Immature natural killer cell (primary cell): ENCODE measurements around the gene ADAMTS3. TPM values are rescaled to one million over a fixed set of nuclear protein-coding genes. Genes with fewer than 3 reads are reported as not detected.

Source experiments
- DNase-seq, 3 donors: peaks; one replicate each; pipeline ENCODE4 v3.0.0; 2022; ENCODE audit warnings: mixed read lengths in 1 of 3
- H3K27ac Mint-ChIP-seq, 6 donors: one replicate each; pipeline ENCODE4 v1.8.0; 2020; ENCODE audit warnings: mixed read lengths in 6 of 6, mild to moderate bottlenecking in 5 of 6, inconsistent platforms in 4 of 6, moderate library complexity in 3 of 6
- H3K27me3 Mint-ChIP-seq, 3 donors: one replicate each; pipeline ENCODE4 v1.8.0; 2020 to 2021; ENCODE audit warnings: low read depth in 3 of 3, mild to moderate bottlenecking in 3 of 3, mixed read lengths in 3 of 3, moderate library complexity in 3 of 3, inconsistent platforms in 1 of 3
- H3K36me3 Mint-ChIP-seq, 3 donors: one replicate each; pipeline ENCODE4 v1.8.0; 2020; ENCODE audit warnings: mixed read lengths in 3 of 3, inconsistent platforms in 2 of 3, mild to moderate bottlenecking in 2 of 3
- H3K4me1 Mint-ChIP-seq, 2 donors: one replicate each; pipeline ENCODE4 v1.8.0; 2020; ENCODE audit warnings: inconsistent platforms in 2 of 2, mild to moderate bottlenecking in 2 of 2, mixed read lengths in 2 of 2, moderate library complexity in 1 of 2
- H3K4me3 Mint-ChIP-seq, 5 donors: one replicate each; pipeline ENCODE4 v1.8.0; 2020; ENCODE audit warnings: mild to moderate bottlenecking in 5 of 5, mixed read lengths in 5 of 5, inconsistent platforms in 3 of 5, moderate library complexity in 3 of 5
- H3K9me3 Mint-ChIP-seq, 6 donors: one replicate each; pipeline ENCODE4 v1.8.0; 2020; ENCODE audit warnings: mild to moderate bottlenecking in 6 of 6, mixed read lengths in 6 of 6, inconsistent platforms in 4 of 6, moderate library complexity in 3 of 6
- polyA plus RNA-seq, 3 donors: library from polyadenylated mRNA; unstranded; fragments of 300-500 nt; fragmentation: Illumina TruSeq; gene quantifications; one replicate each; pipeline ENCODE4 v1.2.3, GENCODE V29; 2021

Gene ADAMTS3
- polyA plus RNA-seq, 3 donors from 2014 or later: not detected

GRCh38 chr4:72290737-72291136 is 278.3 kb downstream of the ADAMTS3 start:
- H3K4me3 Mint-ChIP-seq: no peak overlapping the region
- peaks cover 0 to under 1% of the 10 kb centered on the region in 2 donors for H3K4me1 Mint-ChIP-seq
- no peak overlapping the region for H3K27ac Mint-ChIP-seq
- peaks cover 2 to 9% (median 3%) of the 10 kb centered on the region in 3 donors for H3K27me3 Mint-ChIP-seq
- no peaks in the 10 kb centered on the region for H3K9me3 Mint-ChIP-seq
- H3K36me3 Mint-ChIP-seq: no peaks in the 10 kb centered on the region
- DNase-seq: no peak

DNA sequence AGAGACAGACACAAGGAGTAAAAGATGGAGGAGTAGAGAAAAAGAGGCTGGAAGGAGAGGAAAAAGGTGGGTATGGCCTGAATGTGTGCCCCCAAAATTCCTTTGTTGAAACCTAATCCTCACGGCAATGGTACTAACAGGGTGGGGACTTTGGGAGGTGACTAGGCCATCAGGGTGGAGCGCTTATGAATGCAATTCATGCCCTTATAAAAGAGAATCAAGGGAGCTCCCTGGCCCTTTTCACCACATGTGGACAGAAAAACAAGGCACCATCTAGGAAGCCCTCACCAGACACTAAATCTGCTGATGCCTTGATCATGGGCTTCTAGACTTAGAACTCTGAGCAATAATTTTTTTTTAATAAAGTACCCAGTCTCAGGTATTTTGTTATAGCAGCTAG is 282.1 kb downstream of the ADAMTS3 start:
- H3K36me3 Mint-ChIP-seq: no peaks in the 10 kb centered on the region
- DNase-seq: no peak
- H3K27me3 Mint-ChIP-seq: peaks cover 1 to 8% (median 2%) of the 10 kb centered on the region in 3 donors
- H3K27ac Mint-ChIP-seq: no peak overlapping the region
- no peak overlapping the region for H3K4me3 Mint-ChIP-seq
- H3K9me3 Mint-ChIP-seq: no peaks in the 10 kb centered on the region
- no peaks in the 10 kb centered on the region for H3K4me1 Mint-ChIP-seq

DNA sequence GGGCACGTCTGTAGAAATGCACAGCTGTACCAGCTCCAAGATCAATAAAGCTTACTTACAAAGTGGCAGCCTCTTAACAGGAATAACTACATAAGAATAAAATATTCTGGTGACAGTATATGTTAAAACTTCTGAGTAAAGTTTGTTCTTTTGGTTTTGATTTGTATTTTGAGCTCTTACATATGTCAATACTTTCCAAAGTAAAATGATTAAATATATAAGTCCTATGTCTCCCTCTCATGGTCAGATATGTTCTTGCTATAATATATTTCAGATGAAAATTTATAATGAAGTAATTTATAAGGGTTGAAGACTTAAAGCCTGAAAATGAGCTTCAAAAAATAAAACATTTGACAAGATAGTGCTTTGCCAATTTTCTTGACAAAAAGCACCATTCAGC is 282.8 kb downstream of the ADAMTS3 start:
- Mint-ChIP-seq H3K9me3 (no peaks in the 10 kb centered on the region), H3K4me3 (no peak overlapping the region), H3K27ac (no peak overlapping the region), H3K36me3 (no peaks in the 10 kb centered on the region), H3K4me1 (no peaks in the 10 kb centered on the region), H3K27me3 (peaks cover 1 to 8% (median 2%) of the 10 kb centered on the region in 3 donors)
- no peak for DNase-seq

DNA sequence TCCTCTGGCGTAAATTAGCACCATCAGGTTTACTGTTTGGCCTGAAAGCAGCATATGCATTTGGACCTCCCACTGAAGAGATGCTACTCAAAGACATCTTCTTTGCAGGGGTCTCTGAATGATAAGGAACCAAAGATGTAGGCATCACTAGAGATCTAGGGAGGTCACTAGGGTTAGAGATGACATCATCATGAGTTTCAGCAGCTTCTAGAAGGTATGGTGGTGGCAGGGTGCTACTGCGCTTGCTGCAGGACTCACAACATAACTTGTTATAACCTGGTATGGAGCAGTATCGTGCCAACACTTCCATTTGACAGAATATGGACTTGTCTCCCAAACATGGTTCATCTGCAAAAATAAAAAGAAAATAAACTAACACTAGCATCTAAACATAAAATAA is 285.7 kb downstream of the ADAMTS3 start:
- H3K27ac Mint-ChIP-seq: no peak overlapping the region
- no peaks in the 10 kb centered on the region for H3K36me3 Mint-ChIP-seq
- no peak for DNase-seq
- peaks cover 1 to 4% (median 2%) of the 10 kb centered on the region in 3 donors for H3K27me3 Mint-ChIP-seq
- no peaks in the 10 kb centered on the region for H3K9me3 Mint-ChIP-seq
- H3K4me1 Mint-ChIP-seq: no peaks in the 10 kb centered on the region
- no peak overlapping the region for H3K4me3 Mint-ChIP-seq

DNA sequence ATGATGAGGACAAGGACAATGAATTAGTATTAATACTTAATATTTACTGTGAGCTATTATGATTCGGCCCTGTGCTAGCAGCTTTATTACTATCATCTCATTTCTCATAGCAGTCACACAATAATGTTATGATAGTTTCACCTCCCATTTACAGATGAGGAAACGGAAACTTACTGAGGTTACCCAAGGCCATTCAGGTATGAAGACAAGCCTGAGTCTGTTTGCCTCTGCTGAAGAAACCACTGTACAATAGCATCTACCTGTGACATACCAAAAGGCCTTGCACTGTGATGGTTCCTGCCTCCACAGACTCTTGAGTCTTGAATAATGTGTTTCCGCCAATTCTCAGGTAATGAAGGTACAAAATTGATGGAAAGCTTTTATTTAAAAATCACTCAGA is 288.8 kb downstream of the ADAMTS3 start:
- H3K4me1 Mint-ChIP-seq: no peaks in the 10 kb centered on the region
- no peak for DNase-seq
- peaks cover 0 to 4% (median 2%) of the 10 kb centered on the region in 3 donors for H3K27me3 Mint-ChIP-seq
- H3K36me3 Mint-ChIP-seq: no peaks in the 10 kb centered on the region
- H3K27ac Mint-ChIP-seq: no peak overlapping the region
- peaks cover 0 to 3% (median 0%) of the 10 kb centered on the region in 6 donors for H3K9me3 Mint-ChIP-seq
- no peak overlapping the region for H3K4me3 Mint-ChIP-seq

- DNase-seq: no peak
- peaks cover 0 to 13% (median 1%) of the 10 kb centered on the region in 6 donors for H3K9me3 Mint-ChIP-seq
- H3K4me1 Mint-ChIP-seq: no peaks in the 10 kb centered on the region
- H3K27me3 Mint-ChIP-seq: peaks cover 0 to 5% (median 2%) of the 10 kb centered on the region in 3 donors
- H3K27ac Mint-ChIP-seq: no peak overlapping the region
- H3K36me3 Mint-ChIP-seq: no peaks in the 10 kb centered on the region
- no peak overlapping the region for H3K4me3 Mint-ChIP-seq
Observed at GRCh38 chr4:72275381-72275780, 293.6 kb downstream of the ADAMTS3 start.

DNA sequence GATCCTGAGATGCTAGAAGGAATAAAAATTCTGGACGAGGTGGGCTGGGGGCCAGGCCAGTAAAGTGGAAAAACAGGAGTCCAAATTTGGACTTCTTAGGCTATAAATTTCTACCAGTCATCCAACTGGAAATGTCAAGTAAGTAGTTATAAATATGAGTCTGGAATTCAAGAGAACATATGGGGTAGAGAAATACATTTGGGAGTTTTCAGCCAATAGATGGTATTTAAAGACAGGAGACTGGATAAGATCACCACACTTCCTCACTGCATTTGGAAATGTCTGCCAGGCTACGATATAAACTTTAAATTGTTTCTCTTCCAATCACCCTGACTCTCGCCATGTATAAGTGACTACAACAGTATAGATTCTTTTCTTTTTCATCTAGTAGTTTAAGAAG is 294.8 kb downstream of the ADAMTS3 start:
- DNase-seq: no peak
- H3K36me3 Mint-ChIP-seq: no peaks in the 10 kb centered on the region
- H3K9me3 Mint-ChIP-seq: peaks cover 0 to 13% (median 1%) of the 10 kb centered on the region in 6 donors
- H3K4me3 Mint-ChIP-seq: no peak overlapping the region
- H3K27me3 Mint-ChIP-seq: peaks cover 0 to 7% (median 2%) of the 10 kb centered on the region in 3 donors
- H3K4me1 Mint-ChIP-seq: no peaks in the 10 kb centered on the region
- H3K27ac Mint-ChIP-seq: no peak overlapping the region

DNA sequence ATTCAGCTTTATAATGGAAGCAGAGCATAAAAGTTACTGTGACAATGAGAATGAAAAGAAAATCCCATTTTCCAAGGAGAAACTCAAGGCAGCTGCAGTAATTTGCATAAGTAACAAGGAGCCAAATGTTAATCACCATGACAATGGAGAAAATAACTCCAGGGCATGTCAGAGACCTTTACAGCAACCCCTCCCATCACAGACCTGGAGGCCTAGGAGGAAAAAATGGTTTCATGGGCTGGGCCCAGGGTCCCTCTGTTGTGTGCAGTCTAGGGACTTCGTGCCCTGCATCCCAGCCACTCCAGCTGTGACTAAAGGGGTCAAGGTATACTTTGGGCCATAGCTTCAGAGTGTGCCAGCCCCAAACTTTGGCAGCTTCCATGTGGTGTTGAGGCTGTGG is 313.8 kb downstream of the ADAMTS3 start:
- Mint-ChIP-seq H3K27me3 (no peaks in the 10 kb centered on the region), H3K4me3 (no peak overlapping the region), H3K9me3 (peaks cover 0 to 15% (median 10%) of the 10 kb centered on the region in 6 donors), H3K4me1 (no peaks in the 10 kb centered on the region), H3K36me3 (no peaks in the 10 kb centered on the region), H3K27ac (no peak overlapping the region)
- DNase-seq: no peak

GRCh38 chr4:72243641-72244040 is 325.4 kb downstream of the ADAMTS3 start:
- peaks cover 0 to 2% (median 2%) of the 10 kb centered on the region in 3 donors for H3K27me3 Mint-ChIP-seq
- peaks cover 0 to 4% (median 1%) of the 10 kb centered on the region in 6 donors for H3K9me3 Mint-ChIP-seq
- no peak overlapping the region for H3K27ac Mint-ChIP-seq

DNA sequence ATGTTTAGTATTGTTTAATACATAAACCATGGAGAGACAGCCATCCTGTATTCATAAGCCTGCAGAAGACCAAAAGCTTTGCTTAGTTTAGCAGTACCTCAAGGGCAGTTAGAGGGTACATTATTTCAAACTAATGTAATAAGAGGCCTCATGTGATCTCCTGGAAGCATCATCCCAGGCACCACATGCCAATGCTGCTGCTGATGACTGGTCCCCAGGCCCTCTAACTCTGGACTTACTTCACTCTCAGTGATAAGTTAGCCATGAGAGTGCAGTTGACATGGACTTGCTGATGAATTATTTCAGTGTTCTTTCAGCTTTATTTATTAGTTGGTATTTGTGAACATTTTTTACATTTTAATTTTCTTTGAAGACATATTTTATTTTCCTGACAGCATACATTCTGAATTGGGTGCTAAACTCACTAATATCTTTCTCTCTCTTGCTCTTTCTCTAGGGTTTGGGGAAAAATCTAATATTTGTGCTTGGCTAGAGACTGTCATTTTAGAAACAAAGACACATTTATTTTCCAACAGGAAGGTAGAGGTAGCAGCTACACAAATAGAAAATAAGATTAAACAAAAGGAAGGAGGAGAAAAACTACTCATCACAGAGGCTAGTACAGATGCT is 329.4 kb downstream of the ADAMTS3 start:
- Mint-ChIP-seq H3K4me1 (no peaks in the 10 kb centered on the region), H3K27ac (no peak overlapping the region), H3K27me3 (peaks cover 0 to 2% (median 0%) of the 10 kb centered on the region in 3 donors), H3K4me3 (no peak overlapping the region), H3K36me3 (no peaks in the 10 kb centered on the region), H3K9me3 (peaks cover 0 to 10% (median 6%) of the 10 kb centered on the region in 6 donors)
- no peak for DNase-seq

More at GRCh38 chr4:72243641-72244040, 325.4 kb downstream of the ADAMTS3 start:
- H3K4me3 Mint-ChIP-seq: no peak overlapping the region
- DNase-seq: no peak
- H3K36me3 Mint-ChIP-seq: no peaks in the 10 kb centered on the region
- H3K4me1 Mint-ChIP-seq: no peaks in the 10 kb centered on the region
